Progenitor cell of endocrine pancreas (in vitro differentiated cells): ENCODE results near the gene MEI1. TPM values are rescaled to one million over a fixed set of nuclear protein-coding genes. Genes with fewer than 3 reads are reported as not detected.
A peak's percentile ranks its signal among the peaks of the same experiment; 100 is the strongest.

Experiments
- DNase-seq: peaks from one replicate; pipeline ENCODE4 v3.0.0; 2021; ENCODE audit warnings: low spot score; ENCODE audit not compliant: unreplicated experiment
- H3K27ac Mint-ChIP-seq: 2 replicates; pipeline ENCODE4 v1.8.0; 2021; ENCODE audit warnings: mild to moderate bottlenecking, moderate library complexity, mixed read lengths
- H3K27me3 Mint-ChIP-seq: 2 replicates; pipeline ENCODE4 v1.8.0; 2021; ENCODE audit warnings: mixed read lengths
- H3K36me3 Mint-ChIP-seq: 2 replicates; pipeline ENCODE4 v1.8.0; 2022; ENCODE audit warnings: mixed read lengths; ENCODE audit not compliant: insufficient read depth
- H3K4me1 Mint-ChIP-seq: 2 replicates; pipeline ENCODE4 v1.8.0; 2021; ENCODE audit warnings: low read depth, mixed read lengths
- H3K4me3 Mint-ChIP-seq: 2 replicates; pipeline ENCODE4 v1.8.0; 2021; ENCODE audit warnings: low read depth, mild to moderate bottlenecking, moderate library complexity, mixed read lengths
- H3K9me3 Mint-ChIP-seq: 2 replicates; pipeline ENCODE4 v1.8.0; 2021; ENCODE audit warnings: low read depth, mixed read lengths
- CTCF ChIP-seq: fragments of 200-600 bp; sonication (generic); IDR thresholded peaks from one replicate; pipeline ENCODE4 v1.5.0; 2021; ENCODE audit warnings: antibody characterized with exemption, mild to moderate bottlenecking; ENCODE audit not compliant: unreplicated experiment
- total RNA-seq: library from RNA; stranded (reverse); gene quantifications from 2 replicates; pipeline ENCODE4 v1.2.1, GENCODE V29; 2021

MEI1 gene
- total RNA-seq, 1 donor from 2014 or later = 1.0 TPM

GRCh38 chr22:41838842-41839618, 139.7 kb downstream of the MEI1 start:
- Mint-ChIP-seq H3K4me1 (peaks cover 40% of the 10 kb centered on the region), H3K36me3 (peaks cover 26% of the 10 kb centered on the region), H3K4me3 (no peak overlapping the region), H3K27ac (no peak overlapping the region), H3K9me3 (no peaks in the 10 kb centered on the region), H3K27me3 (no peaks in the 10 kb centered on the region)
- no peak for TF ChIP-seq CTCF
- no peak for DNase-seq

- no peak for TF ChIP-seq CTCF
- no peak overlapping the region for H3K4me3 Mint-ChIP-seq
- no peaks in the 10 kb centered on the region for H3K9me3 Mint-ChIP-seq
- peak overlapping the region; percentile 89 for H3K27ac Mint-ChIP-seq
- H3K27me3 Mint-ChIP-seq = no peaks in the 10 kb centered on the region
- DNase-seq = no peak
- peaks cover 46% of the 10 kb centered on the region for H3K4me1 Mint-ChIP-seq
- H3K36me3 Mint-ChIP-seq = peaks cover 26% of the 10 kb centered on the region
Measured at GRCh38 chr22:41840216-41840615, 140.9 kb downstream of the MEI1 start.

GRCh38 chr22:41841085-41841712, 141.9 kb downstream of the MEI1 start:
- no peak for DNase-seq
- Mint-ChIP-seq H3K4me3 (no peak overlapping the region), H3K4me1 (peaks cover 53% of the 10 kb centered on the region), H3K36me3 (peaks cover 22% of the 10 kb centered on the region), H3K9me3 (no peaks in the 10 kb centered on the region), H3K27me3 (no peaks in the 10 kb centered on the region), H3K27ac (peak overlapping the region; percentile 89)
- no peak for TF ChIP-seq CTCF

GRCh38 chr22:41842996-41843970, 144.0 kb downstream of the MEI1 start:
- H3K27me3 Mint-ChIP-seq = no peaks in the 10 kb centered on the region
- H3K4me1 Mint-ChIP-seq = peaks cover 61% of the 10 kb centered on the region
- peaks cover 11% of the 10 kb centered on the region for H3K36me3 Mint-ChIP-seq
- no peak overlapping the region for H3K27ac Mint-ChIP-seq
- no peak for TF ChIP-seq CTCF
- no peak overlapping the region for H3K4me3 Mint-ChIP-seq
- no peak for DNase-seq
- no peaks in the 10 kb centered on the region for H3K9me3 Mint-ChIP-seq

- Mint-ChIP-seq H3K4me1 (peaks cover 58% of the 10 kb centered on the region), H3K4me3 (peak overlapping the region; percentile 34), H3K27ac (no peak overlapping the region), H3K27me3 (no peaks in the 10 kb centered on the region), H3K36me3 (peaks cover 11% of the 10 kb centered on the region), H3K9me3 (no peaks in the 10 kb centered on the region)
- no peak for TF ChIP-seq CTCF
- no peak for DNase-seq
Measured at GRCh38 chr22:41844036-41844435, 144.7 kb downstream of the MEI1 start.
